Tibial nerve (tissue), 4 donors: ENCODE results near the gene LAMTOR5.

ENCODE experiments used
- CTCF ChIP-seq, 5 experiments: fragments of 200-600 bp in 3 of 5; fragments of 450-650 bp in 2 of 5; sonication (generic) in 3 of 5; IDR thresholded peaks; one replicate each; pipeline ENCODE4 v1.5.1; 2016 to 2019; ENCODE audit warnings: antibody characterized with exemption in 5 of 5, mild to moderate bottlenecking in 3 of 5, moderate library complexity in 2 of 5
- EP300 ChIP-seq, 2 donors: sonication (generic); formaldehyde crosslinking; IDR thresholded peaks; one replicate each; pipeline ENCODE4 v1.6.1; 2017; ENCODE audit warnings: antibody characterized with exemption in 2 of 2, mild to moderate bottlenecking in 1 of 2
- POLR2A ChIP-seq, 2 donors: fragments of 450-650 bp; IDR thresholded peaks; one replicate each; pipeline ENCODE4 v1.6.1; 2017; ENCODE audit warnings: antibody characterized with exemption in 2 of 2, mild to moderate bottlenecking in 2 of 2, moderate library complexity in 2 of 2

GRCh38 chr1:110440877-110441276 is 33.4 kb upstream of the LAMTOR5 start:
- TF ChIP-seq CTCF (IDR thresholded peaks at IDR 0.05) (no peak), POLR2A (IDR thresholded peaks at IDR 0.05) (no peak), EP300 (IDR thresholded peaks at IDR 0.05) (no peak)
